ENCODE data around the gene ABCC6. TPM values are rescaled to one million over a fixed set of nuclear protein-coding genes. Genes with fewer than 3 reads are reported as not detected.
"Not testable (repeated sequence)": the region's sequence is repeated elsewhere in the genome, so short reads cannot be mapped to it uniquely, and the experiment has no call there.

Gene ABCC6
- polyA plus RNA-seq, 3 donors from 2014 or later = 0.03 TPM; not detected in 2

DNA sequence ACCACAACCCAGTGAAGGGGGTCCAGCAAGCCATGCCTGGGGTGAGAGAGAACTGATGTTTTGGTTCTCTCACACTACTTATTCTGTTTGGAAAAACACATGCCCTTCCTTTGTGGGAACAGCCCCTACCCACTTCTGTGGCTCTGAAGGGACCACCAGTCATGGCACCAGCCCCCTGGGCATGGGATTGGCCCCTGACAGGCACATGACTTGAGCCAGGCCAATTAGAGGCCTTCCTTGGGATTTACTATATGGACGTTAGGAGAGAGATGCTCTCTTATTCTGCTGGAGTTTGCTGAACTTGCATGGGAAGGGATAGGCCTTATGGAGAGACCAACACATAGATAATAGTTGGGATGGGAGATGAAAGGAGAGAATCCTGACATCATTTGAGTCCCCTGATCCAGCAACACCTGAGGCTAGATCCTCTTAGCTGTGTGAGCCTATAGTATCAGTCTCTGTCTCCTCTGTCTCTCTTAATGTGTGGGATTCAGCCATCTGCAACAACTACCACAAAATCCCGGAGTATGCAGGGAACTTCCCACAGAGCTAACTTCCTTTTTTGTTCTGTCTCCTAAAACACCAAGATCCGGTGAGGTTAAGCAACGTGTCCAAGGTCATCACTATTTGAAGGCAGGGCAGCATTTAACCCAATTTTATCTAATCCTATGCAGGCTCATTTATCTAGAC, 16.1 kb downstream of the ABCC6 start:
- not testable (repeated sequence) for DNase-seq; H3K4me3 Mint-ChIP-seq; H3K27me3 Mint-ChIP-seq (ENCODE audit: low read depth in 3 of 3); H3K9me3 Mint-ChIP-seq; H3K27ac Mint-ChIP-seq; H3K4me1 Mint-ChIP-seq; H3K36me3 Mint-ChIP-seq

DNA sequence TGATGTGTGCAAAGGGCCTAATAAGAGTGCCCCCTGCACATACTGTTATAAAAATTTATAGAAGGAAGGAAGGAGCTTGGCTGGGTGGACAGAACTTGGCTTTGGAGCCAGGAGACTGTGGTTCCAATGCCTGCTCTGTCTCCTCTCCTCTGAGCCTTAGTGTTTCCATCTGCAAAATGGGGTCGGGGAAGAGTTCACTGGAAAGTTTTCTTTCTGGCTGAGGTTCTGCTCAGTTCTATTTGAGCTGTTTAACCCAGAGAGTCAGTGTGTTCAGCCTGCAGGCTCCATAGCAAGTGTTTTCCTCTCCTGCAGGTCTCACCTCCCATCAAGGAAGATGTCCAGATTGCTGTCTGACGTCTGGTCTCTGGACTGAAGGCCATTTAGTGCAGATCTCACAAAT, 17.4 kb downstream of the ABCC6 start:
- not testable (repeated sequence) for DNase-seq; H3K36me3 Mint-ChIP-seq; H3K4me3 Mint-ChIP-seq; H3K9me3 Mint-ChIP-seq; H3K27ac Mint-ChIP-seq; H3K4me1 Mint-ChIP-seq; H3K27me3 Mint-ChIP-seq (ENCODE audit: low read depth in 3 of 3)

- H3K27ac Mint-ChIP-seq; H3K9me3 Mint-ChIP-seq; H3K27me3 Mint-ChIP-seq (ENCODE audit: low read depth in 3 of 3); H3K4me1 Mint-ChIP-seq; H3K36me3 Mint-ChIP-seq; H3K4me3 Mint-ChIP-seq; DNase-seq: not testable (repeated sequence)
Observed at GRCh38 chr16:16204552-16204951, 18.7 kb downstream of the ABCC6 start.

DNA sequence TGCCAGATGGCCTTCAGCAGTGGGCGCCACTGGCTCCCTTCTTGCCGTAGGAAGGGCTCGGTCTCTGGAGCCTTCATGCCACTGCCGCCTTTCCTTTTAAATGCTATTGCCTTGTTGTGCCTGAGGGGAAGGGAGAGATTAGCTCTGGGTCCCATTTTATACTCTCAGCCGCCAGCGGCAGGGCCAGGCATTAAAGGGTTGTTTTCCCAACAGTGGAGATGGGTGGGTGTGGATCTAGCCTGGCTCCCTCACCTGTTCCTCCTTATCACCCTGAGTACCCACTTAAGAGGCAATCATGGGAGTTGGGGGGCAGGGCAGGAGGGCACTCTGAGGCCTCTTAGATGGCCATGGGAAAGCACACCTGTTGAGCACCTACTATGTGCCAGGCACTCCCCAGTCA, 19.8 kb downstream of the ABCC6 start:
- not testable (repeated sequence) for H3K27me3 Mint-ChIP-seq (ENCODE audit: low read depth in 3 of 3); H3K36me3 Mint-ChIP-seq; H3K4me1 Mint-ChIP-seq; H3K9me3 Mint-ChIP-seq; H3K4me3 Mint-ChIP-seq; H3K27ac Mint-ChIP-seq; DNase-seq

GRCh38 chr16:16202400-16203143, 20.7 kb downstream of the ABCC6 start:
- H3K27ac Mint-ChIP-seq; H3K4me1 Mint-ChIP-seq; H3K27me3 Mint-ChIP-seq (ENCODE audit: low read depth in 3 of 3); H3K36me3 Mint-ChIP-seq; H3K9me3 Mint-ChIP-seq; H3K4me3 Mint-ChIP-seq: not testable (repeated sequence)
- peak in 1 of 3 donors; percentile 19 for DNase-seq

- not testable (repeated sequence) for H3K27ac Mint-ChIP-seq, H3K36me3 Mint-ChIP-seq
Observed at GRCh38 chr16:16201880-16202279, 21.4 kb downstream of the ABCC6 start.

GRCh38 chr16:16200391-16200790, 22.9 kb downstream of the ABCC6 start:
- not testable (repeated sequence) for H3K4me3 Mint-ChIP-seq; H3K9me3 Mint-ChIP-seq; H3K36me3 Mint-ChIP-seq; H3K27me3 Mint-ChIP-seq (ENCODE audit: low read depth in 3 of 3); H3K27ac Mint-ChIP-seq; DNase-seq; H3K4me1 Mint-ChIP-seq

More at GRCh38 chr16:16201880-16202279, 21.4 kb downstream of the ABCC6 start:
- not testable (repeated sequence) for H3K27me3 Mint-ChIP-seq (ENCODE audit: low read depth in 3 of 3); H3K4me3 Mint-ChIP-seq; H3K9me3 Mint-ChIP-seq; DNase-seq; H3K4me1 Mint-ChIP-seq

GRCh38 chr16:16199428-16199827, 23.9 kb downstream of the ABCC6 start:
- not testable (repeated sequence) for H3K36me3 Mint-ChIP-seq; DNase-seq; H3K27ac Mint-ChIP-seq; H3K27me3 Mint-ChIP-seq (ENCODE audit: low read depth in 3 of 3); H3K9me3 Mint-ChIP-seq; H3K4me1 Mint-ChIP-seq; H3K4me3 Mint-ChIP-seq

- Mint-ChIP-seq H3K36me3 (no peaks in the 10 kb centered on the region), H3K9me3 (no peaks in the 10 kb centered on the region), H3K4me3 (no peak overlapping the region), H3K27ac (no peak overlapping the region), H3K27me3 (ENCODE audit: low read depth in 3 of 3) (peaks cover 0 to 3% (median 0%) of the 10 kb centered on the region in 3 donors), H3K4me1 (no peaks in the 10 kb centered on the region)
- no peak for DNase-seq
Observed at GRCh38 chr16:16197966-16198365, 25.3 kb downstream of the ABCC6 start.

DNA sequence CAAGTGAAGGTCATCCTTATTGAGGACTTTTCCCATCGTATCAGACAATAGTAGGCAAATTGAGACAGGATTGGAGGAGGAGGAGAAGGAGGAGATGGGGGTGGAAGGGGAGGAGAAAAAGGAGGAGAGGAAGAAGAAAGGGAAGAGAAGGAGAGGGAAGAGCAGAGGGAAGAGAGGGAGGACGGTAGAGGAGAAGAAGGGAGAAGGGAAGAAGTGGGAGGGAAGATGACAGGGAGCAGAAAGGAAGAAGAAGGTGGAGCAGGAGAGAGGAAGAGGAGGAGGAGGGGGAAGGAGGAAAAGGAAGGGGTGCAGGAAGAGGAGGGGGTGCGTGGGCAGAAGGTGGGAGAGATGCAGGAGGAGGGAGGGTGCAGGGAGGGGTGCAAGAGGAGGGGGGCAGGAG, 26.0 kb downstream of the ABCC6 start:
- no peak for DNase-seq
- no peak overlapping the region for H3K27ac Mint-ChIP-seq
- H3K9me3 Mint-ChIP-seq = no peaks in the 10 kb centered on the region
- peaks cover 0 to 7% (median 0%) of the 10 kb centered on the region in 3 donors for H3K27me3 Mint-ChIP-seq (ENCODE audit: low read depth in 3 of 3)
- H3K36me3 Mint-ChIP-seq = no peaks in the 10 kb centered on the region
- no peaks in the 10 kb centered on the region for H3K4me1 Mint-ChIP-seq
- no peak overlapping the region for H3K4me3 Mint-ChIP-seq

- Mint-ChIP-seq H3K36me3 (no peaks in the 10 kb centered on the region), H3K9me3 (no peaks in the 10 kb centered on the region), H3K27me3 (ENCODE audit: low read depth in 3 of 3) (peaks cover 0 to 12% (median 0%) of the 10 kb centered on the region in 3 donors), H3K4me1 (no peaks in the 10 kb centered on the region), H3K27ac (no peak overlapping the region), H3K4me3 (no peak overlapping the region)
- DNase-seq = no peak
Observed at GRCh38 chr16:16196099-16196498, 27.2 kb downstream of the ABCC6 start.

DNA sequence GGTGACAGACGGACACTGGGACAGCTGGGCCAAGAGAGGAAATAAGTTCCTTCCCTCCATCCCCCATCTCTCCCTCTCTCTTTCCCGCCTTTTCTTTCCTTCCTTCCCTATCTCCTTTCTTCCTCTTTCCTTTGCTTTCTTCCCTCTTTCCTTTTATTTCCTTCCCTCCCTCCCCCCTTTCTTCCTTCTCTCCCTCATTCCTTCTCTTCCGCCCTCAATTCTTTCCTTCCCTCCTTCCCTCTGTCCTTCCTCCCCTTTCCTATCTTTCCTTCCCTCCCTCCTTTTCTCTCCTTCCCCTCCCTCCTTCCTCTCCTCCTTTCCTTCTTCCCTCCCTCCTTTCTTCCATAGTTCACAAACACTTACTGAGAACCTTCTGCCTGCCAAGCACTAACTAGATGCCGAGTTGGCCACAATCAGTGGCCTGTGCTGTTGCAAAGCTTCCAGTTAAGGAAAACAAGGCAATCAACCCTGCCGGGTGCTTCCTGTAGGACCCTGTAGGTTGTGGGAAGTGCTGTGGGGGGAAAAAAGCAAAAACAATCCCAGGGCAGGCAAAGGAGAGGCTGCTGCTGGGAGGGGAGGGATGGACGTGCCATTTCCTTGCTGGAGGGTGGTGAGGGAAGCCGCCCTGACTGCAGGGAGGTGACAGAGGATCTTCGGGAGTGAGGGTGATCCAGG, 31.7 kb downstream of the ABCC6 start:
- DNase-seq = no peak
- no peaks in the 10 kb centered on the region for H3K4me1 Mint-ChIP-seq
- H3K9me3 Mint-ChIP-seq = no peaks in the 10 kb centered on the region
- no peak overlapping the region for H3K4me3 Mint-ChIP-seq
- H3K27ac Mint-ChIP-seq = no peak overlapping the region
- no peaks in the 10 kb centered on the region for H3K36me3 Mint-ChIP-seq
- H3K27me3 Mint-ChIP-seq (ENCODE audit: low read depth in 3 of 3) = peaks cover 0 to 14% (median 0%) of the 10 kb centered on the region in 3 donors

DNA sequence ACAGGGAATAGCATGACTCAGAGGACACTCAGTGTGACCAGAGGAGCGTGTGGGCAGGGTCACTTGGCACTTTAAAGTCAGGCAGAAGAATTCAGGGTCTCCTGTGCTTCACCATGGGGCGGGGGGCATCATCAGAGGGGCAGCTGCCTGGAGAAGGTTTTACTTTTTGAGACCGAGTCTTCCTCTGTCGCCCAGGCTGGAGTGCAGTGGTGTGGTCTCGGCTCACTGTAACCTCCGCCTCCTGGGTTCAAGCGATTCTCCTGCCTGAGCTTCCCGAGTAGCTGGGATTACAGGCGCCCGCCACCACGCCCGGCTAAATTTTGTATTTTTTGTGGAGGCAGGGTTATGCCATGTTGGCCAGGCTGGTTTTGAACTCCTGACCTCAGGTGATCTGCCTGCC, 32.3 kb downstream of the ABCC6 start:
- not testable (repeated sequence) for H3K36me3 Mint-ChIP-seq, DNase-seq, H3K9me3 Mint-ChIP-seq, H3K27ac Mint-ChIP-seq, H3K4me3 Mint-ChIP-seq, H3K4me1 Mint-ChIP-seq
- peaks cover 0 to 14% (median 0%) of the 10 kb centered on the region in 3 donors for H3K27me3 Mint-ChIP-seq (ENCODE audit: low read depth in 3 of 3)

DNA sequence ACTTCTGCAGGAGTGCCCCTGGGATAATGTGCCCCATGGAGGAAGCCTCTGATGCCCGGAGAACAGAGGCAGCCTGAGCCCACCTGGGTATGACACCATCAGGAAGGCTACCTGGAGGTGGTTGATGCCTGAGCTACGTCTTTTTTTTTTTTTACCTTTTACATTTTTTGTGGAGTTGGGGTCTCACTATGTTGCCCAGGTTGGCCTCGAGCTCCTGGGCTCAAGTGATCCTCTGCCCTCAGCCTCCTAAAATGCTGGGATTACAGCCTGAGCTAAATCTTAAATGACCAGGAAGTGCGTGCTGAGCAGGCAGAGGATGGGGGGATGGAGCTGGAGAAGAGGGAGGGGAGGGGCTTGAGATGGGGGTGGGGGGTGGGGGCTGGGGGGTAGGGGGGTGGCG, 32.7 kb downstream of the ABCC6 start:
- H3K36me3 Mint-ChIP-seq = no peaks in the 10 kb centered on the region
- H3K27me3 Mint-ChIP-seq (ENCODE audit: low read depth in 3 of 3) = peaks cover 0 to 14% (median 0%) of the 10 kb centered on the region in 3 donors
- H3K9me3 Mint-ChIP-seq = no peaks in the 10 kb centered on the region
- no peak overlapping the region for H3K27ac Mint-ChIP-seq
- no peaks in the 10 kb centered on the region for H3K4me1 Mint-ChIP-seq
- DNase-seq = no peak
- H3K4me3 Mint-ChIP-seq = no peak overlapping the region

All from immature natural killer cell (primary cell).